Measurements from ENCODE around the gene TMEM82. TPM values are rescaled to one million over a fixed set of nuclear protein-coding genes. Genes with fewer than 3 reads are reported as not detected.

Gene TMEM82
- total RNA-seq, 1 donor from 2014 or later: not detected

DNA sequence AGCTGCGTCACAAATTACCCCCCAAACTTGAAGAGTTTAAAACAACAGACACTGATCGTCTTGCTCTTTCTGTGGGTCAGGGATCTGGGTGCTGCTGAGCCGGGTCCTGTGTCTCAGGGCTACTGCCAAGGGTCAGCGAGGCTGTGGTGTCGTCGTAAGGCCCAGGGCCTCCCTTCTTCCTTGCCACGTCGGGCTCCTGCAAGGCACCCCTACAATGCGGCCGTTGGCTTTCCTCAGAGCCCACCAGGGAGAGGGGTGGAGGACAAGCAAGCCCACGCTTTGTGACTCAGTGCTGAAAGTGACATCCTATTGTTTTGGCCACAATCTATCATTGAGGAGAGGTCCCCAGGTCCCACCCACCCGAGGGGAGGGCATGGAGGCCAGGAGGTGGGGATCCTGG is 8.6 kb downstream of the TMEM82 start:
- DNase-seq (no peak), ATAC-seq (no peak)
- intact Hi-C loops (cut with micrococcal nuclease): no loop called here

- DNase-seq (no peak), ATAC-seq (no peak)
- intact Hi-C loops (cut with micrococcal nuclease): no loop called here
Measured at GRCh38 chr1:15751717-15752116, 9.4 kb downstream of the TMEM82 start.

DNA sequence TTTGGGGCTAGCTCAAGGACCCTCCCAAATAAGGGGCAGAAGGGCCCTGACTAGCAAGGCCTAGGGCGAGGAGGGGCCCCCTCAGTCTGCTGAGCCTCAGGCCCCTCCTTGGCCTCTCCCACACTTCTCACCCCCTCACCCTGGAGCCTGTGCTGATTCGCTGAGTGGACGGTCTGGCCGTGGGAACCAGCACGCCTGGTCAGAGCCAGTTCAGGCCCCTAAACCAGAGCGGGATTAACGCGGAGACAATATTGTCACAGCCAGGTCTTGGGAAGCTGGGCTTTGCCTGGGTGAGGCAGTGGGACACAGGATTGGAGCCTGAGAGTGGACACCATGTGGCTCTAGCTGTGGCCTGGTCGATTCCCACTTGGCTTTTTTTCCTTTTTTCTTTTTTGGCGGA is 11.5 kb downstream of the TMEM82 start:
- ATAC-seq (no peak), DNase-seq (no peak)
- intact Hi-C loops (cut with micrococcal nuclease): no loop called here

DNA sequence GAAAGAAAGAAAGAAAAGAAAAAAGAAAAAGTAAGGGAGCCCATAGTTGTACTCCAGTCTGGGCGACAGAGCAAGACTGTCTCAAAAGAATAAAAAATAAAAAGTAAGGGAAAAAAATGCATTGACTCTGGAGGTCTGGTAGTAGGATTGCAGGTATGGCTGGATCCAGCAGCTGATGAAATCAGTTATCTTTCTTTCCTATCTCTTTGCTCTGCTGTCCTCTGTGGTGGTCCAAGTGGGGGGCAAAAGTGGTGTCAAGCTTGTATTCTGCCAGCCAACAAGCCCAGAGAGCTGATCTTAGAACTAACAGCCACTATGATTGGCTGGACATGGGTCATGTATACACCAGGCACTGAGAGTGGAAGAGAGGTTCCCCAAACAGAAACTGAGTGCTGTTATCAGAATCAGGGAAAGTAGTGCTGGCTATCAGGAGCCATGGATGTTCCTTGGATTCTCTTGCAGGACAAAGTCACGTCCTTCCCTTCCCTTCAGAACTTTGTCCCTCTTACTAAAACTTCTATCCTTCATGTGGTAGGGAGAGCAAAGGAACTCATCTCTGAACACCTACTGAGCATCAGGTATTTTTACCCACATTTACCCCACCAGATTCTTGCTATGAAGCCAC is 12.8 kb downstream of the TMEM82 start:
- no peak for ATAC-seq
- no peak for DNase-seq
- intact Hi-C loops (cut with micrococcal nuclease): no loop called here

DNA sequence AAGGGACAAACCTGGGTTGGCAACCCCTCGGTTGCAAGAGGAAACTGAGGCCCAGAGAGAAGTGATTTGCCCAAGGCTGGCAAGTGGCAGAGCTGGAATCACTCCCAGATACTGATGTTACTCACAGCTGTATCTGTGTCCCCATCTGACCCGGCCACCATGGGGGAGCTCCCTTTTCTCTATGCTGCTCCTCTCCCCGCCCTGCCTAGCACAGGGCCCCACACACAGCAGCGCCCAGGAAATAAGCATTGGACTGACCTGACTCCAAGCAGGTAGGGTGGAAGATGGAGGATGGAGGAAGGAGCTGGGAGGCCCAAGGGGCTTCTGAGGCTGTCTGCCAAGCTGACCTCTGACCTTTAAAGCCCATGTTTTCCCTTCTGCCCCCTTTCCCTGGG is 13.3 kb downstream of the TMEM82 start:
- ATAC-seq (no peak), DNase-seq (no peak)
- intact Hi-C loops (cut with micrococcal nuclease): no loop called here

DNA sequence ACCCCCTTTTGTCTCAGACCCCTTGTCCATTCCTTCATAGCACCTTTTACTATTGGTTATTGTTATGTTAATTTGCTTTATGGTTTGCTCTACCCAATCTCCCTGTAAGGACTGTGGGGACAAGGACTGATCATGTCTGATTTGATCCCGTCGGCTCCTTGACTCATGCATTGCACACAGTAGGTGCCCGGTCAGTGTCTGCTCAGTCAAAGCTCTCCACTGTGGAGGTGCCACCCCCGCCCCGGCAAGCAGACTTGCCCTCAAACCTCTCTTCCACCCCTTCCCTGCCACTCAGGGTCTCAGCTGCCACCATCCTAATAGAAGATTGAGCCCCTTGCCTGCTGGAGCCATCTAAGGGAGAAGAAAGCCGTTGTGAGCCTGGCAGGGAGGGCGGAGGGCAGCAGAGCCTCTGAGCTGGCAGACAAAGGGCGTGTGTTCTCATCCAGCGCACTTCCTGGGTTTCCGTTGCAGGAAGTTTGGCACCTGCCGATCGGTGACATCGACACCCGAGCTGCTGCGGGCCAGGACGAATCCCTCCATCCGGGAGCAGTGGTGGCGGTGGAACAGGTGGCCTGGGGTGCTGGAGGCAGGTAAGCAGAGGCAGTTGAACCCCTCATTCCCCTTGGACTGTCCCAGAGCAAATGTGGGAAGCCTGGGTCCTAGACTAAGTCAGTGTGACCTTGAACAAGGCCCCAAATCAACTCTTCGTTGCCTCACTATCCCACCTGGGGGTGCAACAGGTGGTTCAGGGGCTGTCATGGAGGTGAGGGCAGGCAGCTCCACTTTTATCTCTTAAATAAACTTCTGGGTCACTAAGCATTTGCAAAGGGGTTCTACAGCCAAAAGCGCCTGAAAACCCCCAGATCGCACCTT is 14.1 kb downstream of the TMEM82 start:
- DNase-seq: no peak
- intact Hi-C loops (cut with micrococcal nuclease): no loop called here
- no peak for ATAC-seq

DNA sequence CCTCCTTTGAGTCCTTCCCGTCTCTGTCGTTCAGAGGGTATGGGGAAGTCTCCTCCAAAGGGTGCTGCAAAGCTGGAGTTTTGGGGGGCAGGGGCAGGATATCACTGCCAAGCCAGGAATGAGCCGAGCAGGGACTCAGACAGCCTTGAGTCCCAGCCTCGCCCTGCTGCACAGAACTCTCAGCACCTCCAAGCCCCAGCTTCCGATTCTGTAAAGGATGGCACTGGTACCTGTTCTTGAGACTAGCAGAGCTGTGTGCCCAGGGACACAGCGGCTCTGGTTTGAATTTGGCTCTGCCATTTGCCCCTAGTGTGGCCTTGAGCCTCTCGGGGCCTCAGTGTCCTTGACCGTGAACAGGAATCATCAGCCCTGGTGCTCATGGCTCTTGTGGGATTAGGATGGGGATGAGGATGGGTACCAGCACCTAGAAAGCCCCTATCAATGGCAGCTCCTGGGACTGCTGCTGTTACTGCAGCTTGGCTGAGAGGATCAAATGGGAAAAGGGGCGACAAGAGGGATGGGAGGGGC is 14.8 kb downstream of the TMEM82 start:
- intact Hi-C loops (cut with micrococcal nuclease): no loop called here
- no peak for DNase-seq
- no peak for ATAC-seq

DNA sequence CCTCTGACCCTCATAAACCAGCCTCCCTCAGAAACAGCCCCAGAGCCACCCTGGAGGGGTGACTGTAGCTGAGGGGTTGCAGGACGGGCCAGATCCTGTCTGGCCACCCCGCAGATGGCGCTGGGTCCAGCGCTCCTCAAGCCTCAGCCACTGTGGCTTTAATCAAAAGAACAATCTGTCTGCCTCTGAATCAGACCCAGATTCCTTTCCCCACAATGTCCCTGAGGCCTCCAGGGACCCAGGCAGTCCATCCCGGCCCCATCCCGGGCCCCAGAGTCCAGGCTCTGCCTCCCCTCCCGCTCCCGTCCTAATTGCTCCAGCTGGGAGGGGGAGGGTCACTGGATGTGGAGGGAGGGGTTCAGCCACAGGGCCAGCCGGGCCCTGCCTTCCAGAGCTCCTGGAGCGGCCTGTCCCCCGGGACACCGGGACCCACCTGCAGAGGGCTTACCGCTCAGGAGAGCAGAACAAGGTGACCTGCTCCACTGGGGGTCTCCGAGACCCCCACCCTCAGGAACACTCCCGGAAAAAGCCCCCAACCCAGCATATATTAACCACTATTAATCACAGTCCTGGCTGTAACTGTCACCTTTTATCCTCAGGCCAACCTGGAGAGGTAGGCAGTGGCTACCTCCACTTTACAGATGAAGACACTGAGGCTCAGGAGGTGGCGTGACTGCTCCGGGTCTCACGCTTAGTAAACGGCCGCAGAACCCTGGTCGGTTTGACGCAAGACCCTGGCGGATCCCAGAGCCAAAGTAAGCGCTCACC is 15.5 kb downstream of the TMEM82 start:
- no peak for DNase-seq
- intact Hi-C loops (cut with micrococcal nuclease): no loop called here
- ATAC-seq: peak; percentile 3

GRCh38 chr1:15758343-15758931 is 16.1 kb downstream of the TMEM82 start, which contains the start of gene FBLIM1:
TSS of gene FBLIM1 (plus strand) at chr1:15758795. CDS start at chr1:15764984, 6,189 bp downstream.
- ATAC-seq (peak; percentile 42), DNase-seq (peak; percentile 73)
- intact Hi-C loops (cut with micrococcal nuclease): no loop called here

DNA sequence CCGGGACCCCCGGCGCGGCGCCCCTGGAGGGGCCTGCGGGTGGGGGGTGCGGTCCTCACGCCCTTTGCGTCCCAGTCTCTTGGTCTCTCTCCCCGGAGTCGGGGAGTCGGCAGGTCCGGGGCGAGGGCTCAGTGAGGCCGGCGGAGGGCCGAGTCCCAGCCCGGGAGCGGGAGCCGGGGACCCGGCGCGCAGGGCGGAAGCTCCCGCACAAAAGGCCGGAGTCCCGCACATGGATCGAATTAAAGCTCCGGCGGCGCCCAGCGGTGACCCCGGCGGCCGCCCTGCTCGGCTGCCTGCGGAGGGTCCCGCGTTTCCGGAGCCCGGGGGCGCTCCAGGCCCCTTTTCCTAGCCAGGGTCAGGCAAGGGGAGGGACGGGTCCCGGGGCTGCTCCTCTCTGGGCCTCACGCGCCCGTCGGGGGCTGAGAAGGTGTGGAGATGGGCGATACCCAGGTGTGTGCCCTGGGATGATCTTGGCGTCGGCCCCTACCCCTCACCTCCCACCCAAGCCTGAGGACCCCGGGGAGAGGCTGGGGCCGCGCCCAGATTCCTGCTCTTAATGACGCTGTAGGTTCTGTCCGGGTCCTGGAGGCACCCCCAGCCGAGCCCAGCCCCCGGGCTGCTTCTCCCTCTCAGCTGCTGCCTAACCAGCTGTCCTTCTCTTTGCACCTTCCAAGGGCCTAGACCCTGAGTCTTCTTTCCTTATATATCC is 16.8 kb downstream of the TMEM82 start:
- ATAC-seq (peak; percentile 8), DNase-seq (no peak)
- intact Hi-C loops (cut with micrococcal nuclease): no loop called here

GRCh38 chr1:15760520-15761211 is 18.4 kb downstream of the TMEM82 start:
- peak; percentile 34 for ATAC-seq
- intact Hi-C loops (cut with micrococcal nuclease): no loop called here
- DNase-seq: peak; percentile 72

DNA sequence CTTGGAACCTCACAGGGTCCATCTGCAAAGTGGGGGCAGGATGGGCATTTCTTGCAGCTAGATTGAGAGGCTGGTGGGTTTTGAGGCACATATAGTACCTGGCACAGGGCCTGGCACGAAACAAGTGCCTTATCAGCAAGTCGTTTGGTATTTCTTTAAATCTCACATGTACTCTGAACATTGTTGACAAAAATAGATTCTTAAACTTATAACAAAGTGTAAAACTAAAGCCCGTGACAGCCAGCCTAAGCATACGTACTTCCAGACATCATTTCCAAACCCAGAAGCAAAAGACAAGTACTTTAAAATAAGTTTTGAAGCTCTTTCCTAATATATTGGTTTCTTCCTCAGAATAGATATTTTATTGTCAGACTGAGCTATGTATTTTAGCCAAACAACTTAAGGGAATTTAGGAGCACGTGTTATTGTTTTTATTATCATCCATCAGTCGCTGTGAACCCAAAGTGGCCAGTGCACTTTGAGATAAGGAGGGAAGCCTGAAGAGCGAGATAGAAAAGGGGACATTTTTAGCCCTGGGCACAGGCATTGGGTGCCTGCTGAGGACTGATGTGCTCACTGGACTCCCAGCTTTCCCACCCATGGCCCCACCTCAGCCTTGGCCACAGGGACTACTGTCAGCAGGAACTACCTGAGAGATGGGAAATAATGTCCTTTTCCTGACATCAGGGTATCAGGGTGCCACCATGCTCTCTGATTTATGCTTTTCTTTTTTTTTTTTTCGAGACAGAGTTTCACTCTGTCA is 19.2 kb downstream of the TMEM82 start:
- intact Hi-C loops (cut with micrococcal nuclease): no loop called here
- DNase-seq: peak; percentile 69
- peak; percentile 66 for ATAC-seq

DNA sequence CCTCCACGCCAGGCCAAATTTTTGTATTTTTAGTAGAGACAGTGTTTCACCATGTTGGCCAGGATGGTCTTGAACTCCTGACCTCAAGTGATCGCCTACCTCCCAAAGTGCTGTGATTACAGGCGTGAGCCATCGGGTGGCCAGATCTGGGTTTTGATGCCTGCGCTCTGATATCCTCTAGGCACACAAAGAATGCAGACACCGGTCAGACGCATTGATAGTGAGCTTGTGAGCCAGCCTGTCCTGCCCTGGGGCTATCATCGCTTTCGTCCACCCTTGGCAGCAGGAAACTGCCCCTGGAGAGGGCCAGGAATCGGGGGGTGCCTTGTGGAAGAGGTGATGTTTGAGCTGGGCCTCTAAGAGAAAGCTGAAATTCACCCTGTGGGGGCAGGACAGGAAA is 20.2 kb downstream of the TMEM82 start:
- intact Hi-C loops (cut with micrococcal nuclease): no loop called here
- DNase-seq (no peak), ATAC-seq (no peak)

GRCh38 chr1:15764269-15764764 is 22.0 kb downstream of the TMEM82 start:
- no peak for DNase-seq
- ATAC-seq: no peak
- intact Hi-C loops (cut with micrococcal nuclease): no loop called here

DNA sequence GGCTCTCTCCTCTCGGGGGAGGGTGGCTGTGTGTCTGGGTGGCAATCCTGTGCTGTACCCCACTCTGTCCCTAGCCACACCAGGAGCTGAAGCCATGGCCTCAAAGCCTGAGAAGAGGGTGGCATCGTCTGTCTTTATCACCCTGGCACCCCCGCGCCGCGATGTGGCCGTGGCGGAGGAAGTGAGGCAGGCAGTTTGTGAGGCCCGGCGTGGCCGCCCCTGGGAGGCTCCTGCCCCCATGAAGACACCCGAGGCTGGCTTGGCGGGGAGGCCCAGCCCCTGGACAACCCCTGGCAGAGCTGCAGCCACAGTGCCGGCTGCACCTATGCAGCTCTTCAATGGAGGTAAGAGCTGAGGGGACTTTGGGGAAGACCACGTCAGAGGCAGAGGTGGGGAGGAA is 22.6 kb downstream of the TMEM82 start:
- DNase-seq (no peak), ATAC-seq (no peak)
- intact Hi-C loops (cut with micrococcal nuclease): no loop called here

DNA sequence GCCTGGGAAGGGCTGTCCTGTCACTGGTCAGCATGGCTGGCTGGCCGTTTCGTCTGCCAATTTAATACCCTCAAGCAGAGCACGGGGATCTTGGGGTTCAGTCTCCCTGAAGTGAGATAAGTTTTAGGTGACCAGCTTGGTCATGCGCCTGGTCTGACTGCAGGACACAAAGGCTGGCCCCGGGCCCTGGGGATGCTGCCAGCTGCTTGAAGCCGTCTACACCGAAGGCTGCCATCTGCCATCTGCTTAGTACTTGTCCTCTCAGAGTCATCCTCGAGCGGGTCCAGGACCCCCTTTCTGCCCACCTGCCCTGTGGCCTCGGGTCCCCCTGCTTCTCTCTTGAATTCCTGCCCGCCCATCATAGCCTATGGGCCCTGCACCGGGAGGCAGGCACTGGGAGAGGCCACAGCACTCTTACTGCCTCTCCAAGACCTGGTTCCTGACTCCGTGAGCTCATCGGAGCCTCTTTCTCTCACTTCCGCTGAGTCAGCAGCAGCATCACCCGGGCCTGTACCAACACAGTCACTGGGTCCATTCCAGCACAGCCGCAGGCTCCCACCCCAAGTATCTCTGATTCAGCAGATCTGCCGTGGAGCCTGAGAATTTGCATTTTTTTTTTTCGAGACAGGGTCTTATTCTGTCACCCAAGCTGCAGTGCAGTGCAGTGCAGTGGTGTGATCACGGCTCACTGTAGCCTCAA is 23.3 kb downstream of the TMEM82 start:
- DNase-seq (no peak), ATAC-seq (no peak)
- intact Hi-C loops (cut with micrococcal nuclease): no loop called here

DNA sequence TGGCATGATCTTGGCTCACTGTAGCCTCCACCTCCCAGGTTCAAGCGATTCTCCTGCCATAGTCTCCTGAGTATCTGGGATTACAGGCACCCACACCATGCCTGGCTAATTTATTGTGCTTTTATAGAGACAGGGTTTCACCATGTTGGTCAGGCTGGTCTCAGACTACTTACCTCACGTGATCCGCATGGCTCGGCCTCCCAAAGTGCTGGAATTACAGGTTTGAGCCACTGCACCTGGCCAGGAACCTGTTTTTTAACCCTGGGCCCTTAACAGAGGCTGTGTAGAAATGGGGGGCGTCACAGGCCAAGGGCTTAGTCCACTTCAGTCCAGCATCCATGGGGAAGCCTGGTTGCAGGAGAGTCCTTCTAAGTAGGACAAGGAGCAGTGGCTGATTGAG is 25.6 kb downstream of the TMEM82 start:
- no peak for DNase-seq

More for the DNA sequence above, 25.6 kb downstream of the TMEM82 start:
- no peak for ATAC-seq
- intact Hi-C loops (cut with micrococcal nuclease): no loop called here
